SK-N-SH (cell line): ENCODE data around the gene PROM1. TPM values are rescaled to one million over a fixed set of nuclear protein-coding genes. Genes with fewer than 3 reads are reported as not detected.

Experiments
- CTCF ChIA-PET: fragments of 300-600, 350-600 bp; formaldehyde crosslinking; extraction: SDS; loops from one replicate; lab custom pipeline; 2021; lab: Yijun Ruan, JAX
- POLR2A ChIA-PET: fragments of 350-600 bp; sonication (Branson Sonifier 250); formaldehyde crosslinking; extraction: SDS; loops from one replicate; lab custom pipeline; 2020; ENCODE audit warnings: antibody characterized with exemption, inconsistent platforms; lab: Yijun Ruan, JAX
- DNase-seq: peaks from one replicate; pipeline ENCODE4 v3.0.0; 2012
- H2AFZ ChIP-seq: fragments of 200-600 bp; sonication (generic); 2 replicates; pipeline ENCODE4 v1.8.1; 2016; ENCODE audit warnings: antibody characterized with exemption, mild to moderate bottlenecking, low read depth
- H3F3A ChIP-seq: fragments of 200-600 bp; sonication (generic); replicated peaks from 2 replicates; pipeline ENCODE3; 2016; ENCODE audit warnings: antibody characterized with exemption, mild to moderate bottlenecking; ENCODE audit not compliant: insufficient read depth
- H3K27ac ChIP-seq, 2 experiments: fragments of 200-500 bp in 1 of 2; fragments of 200-600 bp in 1 of 2; sonication (Bioruptor generic) in 1 of 2; sonication (generic), shearing (Covaris generic) in 1 of 2; 2 replicates each; pipeline versions ENCODE4 v1.5.1 to v1.6.1; 2014 to 2016; ENCODE audit warnings: low read depth in 2 of 2, inconsistent platforms in 1 of 2, low read length in 1 of 2, mild to moderate bottlenecking in 1 of 2, mixed read lengths in 1 of 2
- H3K27me3 ChIP-seq: fragments of 200-600 bp; sonication (generic), shearing (Covaris generic); 2 replicates; pipeline ENCODE4 v1.6.1; 2016; ENCODE audit warnings: mixed run types; ENCODE audit not compliant: insufficient read depth
- H3K36me3 ChIP-seq, 2 experiments: fragments of 200-500 bp in 1 of 2; fragments of 200-600 bp in 1 of 2; sonication (Bioruptor generic) in 1 of 2; sonication (generic) in 1 of 2; replicated peaks in 1 of 2; 2 replicates each; pipeline versions ENCODE3 to v1.5.1; 2014 to 2016; ENCODE audit warnings: low read length in 1 of 2, mild to moderate bottlenecking in 1 of 2; ENCODE audit not compliant: insufficient read depth in 2 of 2, control insufficient read depth in 1 of 2
- H3K4me1 ChIP-seq, 2 experiments: fragments of 200-500 bp in 1 of 2; fragments of 200-600 bp in 1 of 2; sonication (Bioruptor generic) in 1 of 2; sonication (generic), shearing (Covaris generic) in 1 of 2; 2 replicates each; pipeline versions ENCODE4 v1.5.1 to v1.6.1; 2014 to 2016; ENCODE audit warnings: low read depth in 1 of 2, low read length in 1 of 2, mixed run types in 1 of 2; ENCODE audit not compliant: insufficient read depth in 2 of 2, control insufficient read depth in 1 of 2
- H3K4me2 ChIP-seq: fragments of 200-600 bp; sonication (generic), shearing (Covaris generic); 2 replicates; pipeline ENCODE4 v1.6.1; 2017; ENCODE audit warnings: mixed run types
- H3K4me3 ChIP-seq, 2 experiments: fragments of 200-500 bp in 1 of 2; fragments of 200-600 bp in 1 of 2; sonication (Bioruptor generic) in 1 of 2; sonication (generic), shearing (Covaris generic) in 1 of 2; 2 replicates each; pipeline versions ENCODE4 v1.5.1 to v1.8.1; 2014 to 2016; ENCODE audit warnings: low read depth in 2 of 2, inconsistent platforms in 1 of 2, low read length in 1 of 2, mild to moderate bottlenecking in 1 of 2, mixed read lengths in 1 of 2, moderate library complexity in 1 of 2
- H3K79me2 ChIP-seq: fragments of 200-600 bp; sonication (generic); 2 replicates; pipeline ENCODE4 v1.8.1; 2017; ENCODE audit warnings: mild to moderate bottlenecking; ENCODE audit not compliant: insufficient read depth
- H3K9ac ChIP-seq: fragments of 200-600 bp; sonication (generic); 2 replicates; pipeline ENCODE4 v1.6.1; 2017; ENCODE audit warnings: mixed run types
- H3K9me2 ChIP-seq: fragments of 200-600 bp; sonication (generic); 2 replicates; pipeline ENCODE4 v1.6.1; 2017; ENCODE audit warnings: mixed run types
- H3K9me3 ChIP-seq: fragments of 200-600 bp; sonication (generic); 2 replicates; pipeline ENCODE4 v1.6.1; 2017; ENCODE audit warnings: mixed run types, mild to moderate bottlenecking, moderate library complexity
- H4K20me1 ChIP-seq: fragments of 200-600 bp; sonication (generic); 2 replicates; pipeline ENCODE4 v1.6.1; 2017; ENCODE audit warnings: mild to moderate bottlenecking, mixed run types; ENCODE audit not compliant: insufficient read depth
- CHD2 ChIP-seq: fragments of 150-350 bp; IDR thresholded peaks from 2 replicates; pipeline ENCODE4 v1.6.1; 2018; ENCODE audit warnings: low read length; ENCODE audit not compliant: partially characterized antibody
- CTCF ChIP-seq: fragments of 200-600 bp; sonication (generic); IDR thresholded peaks from 2 replicates; pipeline ENCODE4 v1.6.1; 2017; ENCODE audit warnings: antibody characterized with exemption, mild to moderate bottlenecking, moderate library complexity
- ELF1 ChIP-seq: IDR thresholded peaks from 2 replicates; pipeline ENCODE4 v1.4.0; 2012
- EZH2phosphoT487 ChIP-seq: fragments of 200-600 bp; sonication (generic); IDR thresholded peaks from 2 replicates; pipeline ENCODE4 v1.6.1; 2017; ENCODE audit warnings: low read depth, mixed run types, mild to moderate bottlenecking, antibody characterized with exemption, moderate library complexity, borderline replicate concordance
- FOXJ3 ChIP-seq: sonication (generic); formaldehyde crosslinking; IDR thresholded peaks from 2 replicates; pipeline ENCODE4 v1.5.1; 2020; ENCODE audit warnings: mild to moderate bottlenecking, missing genetic modification reagents
- FOXM1 ChIP-seq: IDR thresholded peaks from 2 replicates; pipeline ENCODE4 v1.4.0; 2012; ENCODE audit warnings: low read depth, mild to moderate bottlenecking
- IRF3 ChIP-seq: fragments of 150-350 bp; IDR thresholded peaks from 2 replicates; pipeline ENCODE4 v1.6.1; 2016; ENCODE audit warnings: mild to moderate bottlenecking, low read depth, low read length
- JUND ChIP-seq: IDR thresholded peaks from 2 replicates; pipeline ENCODE4 v1.4.0; 2012
- MAX ChIP-seq: IDR thresholded peaks from 2 replicates; pipeline ENCODE4 v1.4.0; 2012; ENCODE audit warnings: low read depth
- MXI1 ChIP-seq: IDR thresholded peaks from 2 replicates; pipeline ENCODE4 v1.6.1; 2012; ENCODE audit warnings: mild to moderate bottlenecking, low read depth, low read length, improper control_type of control experiment
- NFIC ChIP-seq: IDR thresholded peaks from 2 replicates; pipeline ENCODE4 v1.4.0; 2012; ENCODE audit warnings: borderline replicate concordance
- NRF1 ChIP-seq: IDR thresholded peaks from 2 replicates; pipeline ENCODE4 v1.6.1; 2012; ENCODE audit warnings: low read depth, mild to moderate bottlenecking, low read length
- PBX3 ChIP-seq: IDR thresholded peaks from 2 replicates; pipeline ENCODE4; 2012
- RFX5 ChIP-seq: IDR thresholded peaks from 2 replicates; pipeline ENCODE4 v1.6.1; 2012; ENCODE audit warnings: mild to moderate bottlenecking, improper control_type of control experiment, low read length
- SIN3A ChIP-seq: IDR thresholded peaks from 2 replicates; pipeline ENCODE4 v1.6.1; 2012; ENCODE audit warnings: low read depth, mild to moderate bottlenecking, low read length, moderate library complexity, borderline replicate concordance
- TEAD4 ChIP-seq: IDR thresholded peaks from 2 replicates; pipeline ENCODE4 v1.4.0; 2012; ENCODE audit warnings: mild to moderate bottlenecking, borderline replicate concordance; ENCODE audit not compliant: insufficient read depth
- YY1 ChIP-seq: IDR thresholded peaks from 2 replicates; pipeline ENCODE4 v1.4.0; 2012; ENCODE audit warnings: low read depth, mild to moderate bottlenecking
- WGBS: methylation state at CpG from one replicate; pipeline ENCODE4 v1.1.6; 2017; ENCODE audit warnings: low lambda C conversion rate; 5-methylcytosine and 5-hydroxymethylcytosine counted together
- polyA plus RNA-seq, 3 experiments: library from polyadenylated mRNA; depleted of rRNA; stranded (reverse); fragments of >200 nt; gene quantifications; 2 replicates each; pipeline ENCODE4 v1.2.3, GENCODE V29; 2012

PROM1 gene
- polyA plus RNA-seq, 1 of the 3 experiments (the other 2 are of a cell fraction), result not detected

GRCh38 chr4:16031546-16032395, 52.1 kb downstream of the PROM1 start:
- H4K20me1 ChIP-seq, result no peaks in the 10 kb centered on the region
- WGBS, result 29% methylated on average over 2 of the region's 2 CpGs
- H3K4me2 ChIP-seq, result no peak overlapping the region
- no peaks in the 10 kb centered on the region for H3K27me3 ChIP-seq
- H3K4me3 ChIP-seq, result no peak overlapping the region
- H3K79me2 ChIP-seq, result no peaks in the 10 kb centered on the region
- H3K9me3 ChIP-seq, result no peaks in the 10 kb centered on the region
- DNase-seq, result no peak
- peaks cover 0 to 19% of the 10 kb centered on the region in 2 experiments; a peak in 1 of 4 replicates for H3K4me1 ChIP-seq
- no peak for TF ChIP-seq NRF1
- TF ChIP-seq IRF3, result no peak
- no peak for TF ChIP-seq SIN3A
- TF ChIP-seq PBX3, result no peak
- TF ChIP-seq CHD2, result no peak
- TF ChIP-seq ELF1, result no peak
- TF ChIP-seq YY1, result no peak
- no peak for TF ChIP-seq MAX
- TF ChIP-seq TEAD4, result no peak
- no peak overlapping the region for H3K27ac ChIP-seq
- H3K9ac ChIP-seq, result no peak overlapping the region
- POLR2A ChIA-PET, result no interaction called here
- H3F3A ChIP-seq, result no peaks in the 10 kb centered on the region
- H3K9me2 ChIP-seq, result no peaks in the 10 kb centered on the region
- no peak overlapping the region for H2AFZ ChIP-seq
- no peaks in the 10 kb centered on the region for H3K36me3 ChIP-seq
- CTCF ChIA-PET, result interaction anchor here (0.8 to 2.8 kb wide), 8 partner anchors 11 to 233 kb away, joined by 3 to 12 read pairs (median 4); no protein-coding TSS in a partner anchor

- TF ChIP-seq JUND (no peak), NFIC (no peak), CTCF (no peak), MXI1 (no peak), EZH2phosphoT487 (no peak), FOXM1 (no peak), FOXJ3 (no peak), CHD2 (no peak), PBX3 (no peak), RFX5 (no peak), SIN3A (no peak), IRF3 (no peak), MAX (no peak)
- POLR2A ChIA-PET, result no interaction called here
- H3K27ac ChIP-seq, result no peak overlapping the region
- CTCF ChIA-PET, result interaction anchor here (0.5 to 4.2 kb wide), 7 partner anchors 11 to 235 kb away, joined by 3 to 22 read pairs (median 9); no protein-coding TSS in a partner anchor
- no peak overlapping the region for H3K4me3 ChIP-seq
- H3K9me3 ChIP-seq, result no peaks in the 10 kb centered on the region
- no peaks in the 10 kb centered on the region for H4K20me1 ChIP-seq
- no peak overlapping the region for H3K9ac ChIP-seq
- no peaks in the 10 kb centered on the region for H3K9me2 ChIP-seq
- no peaks in the 10 kb centered on the region for H3K79me2 ChIP-seq
- H3K27me3 ChIP-seq, result no peaks in the 10 kb centered on the region; the same call in 1 of the 2 replicates
- no peak for DNase-seq
- H3F3A ChIP-seq, result no peaks in the 10 kb centered on the region
- H3K4me1 ChIP-seq, result peaks cover 0 to 19% of the 10 kb centered on the region in 2 experiments; a peak in 1 of 4 replicates
- no peaks in the 10 kb centered on the region for H3K36me3 ChIP-seq
- H3K4me2 ChIP-seq, result no peak overlapping the region
- 95% methylated on average over 1 of the region's 1 CpG for WGBS
- H2AFZ ChIP-seq, result no peak overlapping the region
Observed at GRCh38 chr4:16029886-16030285, 53.9 kb downstream of the PROM1 start.
